LHCN-M2 (cell line): ENCODE data around the gene PERP. TPM values are rescaled to one million over a fixed set of nuclear protein-coding genes. Genes with fewer than 3 reads are reported as not detected.
"Not testable (repeated sequence)": the region's sequence is repeated elsewhere in the genome, so short reads cannot be mapped to it uniquely, and the experiment has no call there.

Source experiments
- DNase-seq: peaks from one replicate; pipeline ENCODE4 v3.0.0-alpha.2; 2012; ENCODE audit warnings: low read depth
- polyA plus RNA-seq: library from polyadenylated mRNA; unstranded; fragments of >200 nt; gene quantifications from one replicate; pipeline ENCODE4 v1.2.1, GENCODE V29; 2012; ENCODE audit warnings: missing spikeins
- total RNA-seq: library from RNA; depleted of rRNA; stranded (reverse); fragments of >200 nt; gene quantifications from 2 replicates; pipeline ENCODE4 v1.2.3, GENCODE V29; 2014; rRNA removed

Gene PERP
- total RNA-seq: 0.63 and 0.96 TPM in 2 replicates
- 0.66 TPM for polyA plus RNA-seq

GRCh38 chr6:138107078-138107751 is at the start of gene PERP:
PERP (minus strand) TSS chr6:138107419; CDS start chr6:138107340, 79 bp downstream.
- DNase-seq: no peak

GRCh38 chr6:138155443-138155842 is 48.2 kb upstream of the PERP start:
- no peak for DNase-seq

GRCh38 chr6:138146544-138146943 is 39.3 kb upstream of the PERP start:
- DNase-seq: no peak

- DNase-seq: no peak
Observed at GRCh38 chr6:138145402-138145801, 38.2 kb upstream of the PERP start.

- DNase-seq: no peak
Observed at GRCh38 chr6:138142806-138143205, 35.6 kb upstream of the PERP start.

GRCh38 chr6:138129190-138129589 is 22.0 kb upstream of the PERP start:
- no peak for DNase-seq

GRCh38 chr6:138128096-138128495 is 20.9 kb upstream of the PERP start:
- no peak for DNase-seq

- no peak for DNase-seq
Observed at GRCh38 chr6:138124096-138124495, 16.9 kb upstream of the PERP start.

GRCh38 chr6:138119976-138120375 is 12.8 kb upstream of the PERP start:
- no peak for DNase-seq

GRCh38 chr6:138119229-138119628 is 12.0 kb upstream of the PERP start:
- DNase-seq: not testable (repeated sequence)

GRCh38 chr6:138117376-138117914 is 10.2 kb upstream of the PERP start:
- DNase-seq: no peak

- no peak for DNase-seq
Observed at GRCh38 chr6:138116661-138116999, 9.4 kb upstream of the PERP start.

- peak; percentile 59 for DNase-seq
Observed at GRCh38 chr6:138115877-138116660, 8.8 kb upstream of the PERP start.

- DNase-seq: no peak
Observed at GRCh38 chr6:138115201-138115600, 8.0 kb upstream of the PERP start.

GRCh38 chr6:138113588-138114210 is 6.5 kb upstream of the PERP start:
- no peak for DNase-seq

GRCh38 chr6:138110229-138110628 is 3.0 kb upstream of the PERP start:
- no peak for DNase-seq

GRCh38 chr6:138109042-138109997 is 2.1 kb upstream of the PERP start:
- peak; percentile 49 for DNase-seq

GRCh38 chr6:138107752-138108592 is 753 bp upstream of the PERP start:
- no peak for DNase-seq

GRCh38 chr6:138106665-138107077 is 548 bp downstream of the PERP start:
- DNase-seq: no peak
